Kidney epithelial cell (primary cell): ENCODE measurements around the gene HTATSF1. TPM values are rescaled to one million over a fixed set of nuclear protein-coding genes. Genes with fewer than 3 reads are reported as not detected.

Experiments
- DNase-seq: peaks from one replicate; pipeline ENCODE4 v3.0.0-alpha.2; 2010; ENCODE audit warnings: low read depth
- H3K27me3 ChIP-seq: 2 replicates; pipeline ENCODE4 v1.6.0; 2011; ENCODE audit warnings: low read length; ENCODE audit not compliant: control insufficient read depth, insufficient read depth
- H3K36me3 ChIP-seq: 2 replicates; pipeline ENCODE4 v1.5.1; 2011; ENCODE audit warnings: low read length; ENCODE audit not compliant: control insufficient read depth, insufficient read depth
- H3K4me3 ChIP-seq: 2 replicates; pipeline ENCODE4 v1.5.1; 2011; ENCODE audit warnings: low read depth, mild to moderate bottlenecking, control low read depth, low read length
- total RNA-seq: library from RNA; depleted of rRNA; stranded (reverse); fragments of >200 nt; gene quantifications from 2 replicates; pipeline ENCODE4 v1.2.3, GENCODE V29; 2015
- TF ChIP-seq, protein P1 (sequence below): IDR thresholded peaks from 2 replicates; pipeline ENCODE4 v1.5.1; 2011; ENCODE audit warnings: mild to moderate bottlenecking, moderate library complexity, low read length, control low read depth, inconsistent platforms; ENCODE audit not compliant: insufficient read depth, poor library complexity, severe bottlenecking

HTATSF1 gene
- total RNA-seq, 1 donor from 2014 or later: 52.5 TPM

DNA sequence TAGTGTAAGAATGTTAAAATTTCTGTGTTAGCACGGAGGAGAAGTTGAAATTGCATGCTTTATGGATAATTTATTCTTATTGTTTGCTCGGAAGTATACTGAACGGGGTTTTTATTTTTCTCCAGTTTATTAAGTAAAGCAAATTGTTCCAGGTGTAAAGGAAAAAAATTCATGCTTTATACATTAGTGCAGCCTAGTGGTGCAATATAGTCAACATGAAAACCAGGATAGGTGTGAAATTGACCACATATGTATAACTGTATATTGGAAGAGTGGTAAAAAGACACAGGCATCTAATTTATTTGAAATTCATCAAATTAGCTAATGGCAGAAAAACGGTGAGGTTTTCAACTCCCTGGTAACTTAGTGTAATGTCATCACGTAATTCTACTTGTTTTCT is 8.7 kb upstream of the HTATSF1 start:
- Histone ChIP-seq H3K36me3 (no peaks in the 10 kb centered on the region), H3K27me3 (no peaks in the 10 kb centered on the region), H3K4me3 (no peak overlapping the region)
- no peak for DNase-seq
- TF ChIP-seq, protein P1, sequence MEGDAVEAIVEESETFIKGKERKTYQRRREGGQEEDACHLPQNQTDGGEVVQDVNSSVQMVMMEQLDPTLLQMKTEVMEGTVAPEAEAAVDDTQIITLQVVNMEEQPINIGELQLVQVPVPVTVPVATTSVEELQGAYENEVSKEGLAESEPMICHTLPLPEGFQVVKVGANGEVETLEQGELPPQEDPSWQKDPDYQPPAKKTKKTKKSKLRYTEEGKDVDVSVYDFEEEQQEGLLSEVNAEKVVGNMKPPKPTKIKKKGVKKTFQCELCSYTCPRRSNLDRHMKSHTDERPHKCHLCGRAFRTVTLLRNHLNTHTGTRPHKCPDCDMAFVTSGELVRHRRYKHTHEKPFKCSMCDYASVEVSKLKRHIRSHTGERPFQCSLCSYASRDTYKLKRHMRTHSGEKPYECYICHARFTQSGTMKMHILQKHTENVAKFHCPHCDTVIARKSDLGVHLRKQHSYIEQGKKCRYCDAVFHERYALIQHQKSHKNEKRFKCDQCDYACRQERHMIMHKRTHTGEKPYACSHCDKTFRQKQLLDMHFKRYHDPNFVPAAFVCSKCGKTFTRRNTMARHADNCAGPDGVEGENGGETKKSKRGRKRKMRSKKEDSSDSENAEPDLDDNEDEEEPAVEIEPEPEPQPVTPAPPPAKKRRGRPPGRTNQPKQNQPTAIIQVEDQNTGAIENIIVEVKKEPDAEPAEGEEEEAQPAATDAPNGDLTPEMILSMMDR: no peak

DNA sequence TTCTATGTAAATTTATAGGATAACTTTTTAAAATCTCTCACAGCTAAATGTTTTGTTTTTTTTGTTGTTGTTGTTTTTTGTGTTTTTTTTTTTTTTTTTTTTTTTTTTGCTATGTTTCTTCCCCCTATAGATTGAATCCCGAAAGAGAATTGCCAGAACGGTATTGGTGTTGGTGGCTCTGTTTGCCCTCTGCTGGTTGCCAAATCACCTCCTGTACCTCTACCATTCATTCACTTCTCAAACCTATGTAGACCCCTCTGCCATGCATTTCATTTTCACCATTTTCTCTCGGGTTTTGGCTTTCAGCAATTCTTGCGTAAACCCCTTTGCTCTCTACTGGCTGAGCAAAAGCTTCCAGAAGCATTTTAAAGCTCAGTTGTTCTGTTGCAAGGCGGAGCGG is 5.6 kb upstream of the HTATSF1 start:
- H3K27me3 ChIP-seq: no peaks in the 10 kb centered on the region
- no peak overlapping the region for H3K4me3 ChIP-seq
- TF ChIP-seq, protein P1: no peak
- no peaks in the 10 kb centered on the region for H3K36me3 ChIP-seq
- no peak for DNase-seq

DNA sequence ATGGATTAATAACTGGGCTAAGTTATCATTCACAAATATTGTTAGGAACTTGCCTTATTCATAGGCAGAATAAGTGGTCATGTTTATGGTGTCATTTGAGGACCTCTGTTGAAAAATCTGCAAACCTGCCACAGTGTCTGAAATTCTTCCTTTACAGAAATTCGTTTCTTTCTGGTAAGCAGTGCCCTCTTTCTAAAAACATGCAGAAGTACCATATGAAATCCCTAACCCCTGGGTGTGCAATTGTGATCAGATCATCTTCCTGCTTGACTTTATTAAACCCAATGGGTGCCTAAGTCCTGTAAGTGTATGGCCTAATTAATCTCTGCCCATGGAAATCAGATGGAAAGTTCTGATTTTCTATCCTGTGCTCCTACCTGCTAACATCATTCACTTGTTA is 4.4 kb upstream of the HTATSF1 start:
- no peaks in the 10 kb centered on the region for H3K36me3 ChIP-seq
- TF ChIP-seq, protein P1: no peak
- no peak overlapping the region for H3K4me3 ChIP-seq
- no peaks in the 10 kb centered on the region for H3K27me3 ChIP-seq
- no peak for DNase-seq

DNA sequence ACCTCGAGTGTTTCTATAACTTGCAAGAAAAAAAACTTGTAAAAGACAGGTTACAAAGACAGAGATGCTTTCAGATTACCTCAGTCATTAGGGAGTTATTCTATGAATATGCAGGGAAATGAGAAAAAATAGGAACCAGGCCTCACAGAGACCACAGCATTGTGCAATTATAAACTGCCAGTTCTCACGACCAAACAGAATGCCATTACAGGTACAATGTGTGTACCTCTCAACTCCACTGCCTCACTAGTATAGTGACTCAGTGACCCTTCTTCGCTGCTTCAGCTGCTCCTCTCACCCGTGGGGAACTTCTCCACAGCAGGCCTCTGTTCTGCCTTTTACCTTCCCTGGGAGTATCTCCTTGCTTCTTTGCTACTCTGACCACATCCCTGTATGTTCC is 2.3 kb upstream of the HTATSF1 start:
- TF ChIP-seq, protein P1: no peak
- DNase-seq: no peak
- Histone ChIP-seq H3K36me3 (no peaks in the 10 kb centered on the region), H3K27me3 (no peaks in the 10 kb centered on the region), H3K4me3 (no peak overlapping the region)

DNA sequence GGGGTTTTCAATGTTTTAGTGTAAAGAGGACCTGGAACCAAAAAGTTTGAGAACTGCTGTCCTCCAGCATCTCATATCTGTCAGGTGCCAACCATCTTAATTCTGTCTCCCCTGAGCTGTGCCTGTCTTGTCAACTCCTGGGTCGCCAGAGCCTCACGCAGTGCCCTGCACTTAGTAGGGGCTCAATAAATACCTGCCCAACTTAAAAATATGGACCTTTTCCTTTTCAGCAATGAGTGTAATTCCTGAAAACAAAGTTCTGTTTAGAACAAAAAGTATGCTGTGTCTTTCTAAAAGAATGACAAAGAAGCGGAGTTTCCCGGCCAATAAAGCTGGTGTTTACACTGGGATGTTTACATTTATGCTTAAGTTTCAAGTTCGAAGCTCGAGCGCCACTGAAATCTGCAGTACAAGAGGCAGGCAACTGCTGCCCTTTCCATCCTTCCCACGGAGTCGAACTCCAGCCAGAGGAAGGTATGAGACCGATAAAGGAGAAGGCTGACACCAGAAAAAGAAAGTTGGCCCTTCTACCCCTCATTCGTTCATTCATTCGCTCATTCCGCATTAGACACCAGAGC is 1.1 kb upstream of the HTATSF1 start:
- H3K36me3 ChIP-seq: no peaks in the 10 kb centered on the region
- no peak for DNase-seq
- no peaks in the 10 kb centered on the region for H3K27me3 ChIP-seq
- peak overlapping the region; percentile 37 for H3K4me3 ChIP-seq
- TF ChIP-seq, protein P1: no peak
